Gastroesophageal sphincter (tissue), 4 donors: ENCODE results near the gene RMND1. TPM values are rescaled to one million over a fixed set of nuclear protein-coding genes. Genes with fewer than 3 reads are reported as not detected.

Experiments
- ATAC-seq: fragments of 150-250 bp; one replicate; pipeline ENCODE4 v1.9.1; 2016; ENCODE audit warnings: mild to moderate bottlenecking, moderate library complexity
- H3K27ac ChIP-seq, 4 donors: fragments of 200-600 bp; sonication (generic) in 3 of 4; 1 replicate in 3 of 4; 2 replicates in 1 of 4; pipeline ENCODE4 v1.5.1; 2016 to 2019
- H3K27me3 ChIP-seq: fragments of 200-600 bp; sonication (generic); one replicate; pipeline ENCODE4 v1.5.1; 2019
- H3K36me3 ChIP-seq, 2 donors: fragments of 200-600 bp; sonication (generic); one replicate each; pipeline ENCODE4 v1.5.1; 2019; ENCODE audit warnings: control low read depth in 1 of 2
- H3K4me1 ChIP-seq, 3 donors: fragments of 200-600 bp; sonication (generic); 1 replicate in 2 of 3; 2 replicates in 1 of 3; pipeline ENCODE4 v1.5.1; 2016 to 2019; ENCODE audit warnings: control low read depth in 2 of 3
- H3K4me3 ChIP-seq, 2 donors: fragments of 200-600 bp; sonication (generic); one replicate each; pipeline ENCODE4 v1.5.1; 2019; ENCODE audit warnings: mild to moderate bottlenecking in 1 of 2, moderate library complexity in 1 of 2
- H3K9me3 ChIP-seq, 3 donors: fragments of 200-600 bp; sonication (generic); one replicate each; pipeline ENCODE4 v1.5.1; 2017 to 2019; ENCODE audit warnings: control low read depth in 2 of 3
- EP300 ChIP-seq: sonication (generic); formaldehyde crosslinking; IDR thresholded peaks from one replicate; pipeline ENCODE4 v1.6.1; 2017; ENCODE audit warnings: antibody characterized with exemption, mild to moderate bottlenecking
- POLR2A ChIP-seq, 2 donors: fragments of 450-650 bp; IDR thresholded peaks; one replicate each; pipeline ENCODE4 v1.6.1; 2017; ENCODE audit warnings: antibody characterized with exemption in 2 of 2, mild to moderate bottlenecking in 2 of 2, moderate library complexity in 1 of 2
- POLR2AphosphoS5 ChIP-seq: sonication (generic); formaldehyde crosslinking; IDR thresholded peaks from one replicate; pipeline ENCODE4 v1.6.1; 2017; ENCODE audit warnings: antibody characterized with exemption
- WGBS, 2 donors: methylation state at CpG; one replicate each; pipeline ENCODE4 v1.1.5; 2018; ENCODE audit warnings: low coverage in 1 of 2; 5-methylcytosine and 5-hydroxymethylcytosine counted together
- total RNA-seq, 4 donors: library from RNA; depleted of rRNA; stranded (reverse); fragments of >200 nt; gene quantifications; one replicate each; pipeline ENCODE4 v1.1.0, GENCODE V29; 2016
- TF ChIP-seq, protein P1 (sequence below), 4 experiments: fragments of 200-600 bp in 2 of 4; fragments of 450-650 bp in 2 of 4; sonication (generic) in 1 of 4; IDR thresholded peaks; one replicate each; pipeline ENCODE4 v1.5.1; 2017 to 2019; ENCODE audit warnings: antibody characterized with exemption in 4 of 4, mild to moderate bottlenecking in 2 of 4, moderate library complexity in 2 of 4

Gene RMND1
- total RNA-seq, 4 donors from 2014 or later = 13.2 to 17.8 (median 14.1) TPM

- H3K4me1 ChIP-seq = peaks cover 0 to 13% (median 0%) of the 10 kb centered on the region in 3 donors
- TF ChIP-seq POLR2A (IDR thresholded peaks at IDR 0.05) = no peak
- TF ChIP-seq EP300 = no peak
- TF ChIP-seq, protein P1, sequence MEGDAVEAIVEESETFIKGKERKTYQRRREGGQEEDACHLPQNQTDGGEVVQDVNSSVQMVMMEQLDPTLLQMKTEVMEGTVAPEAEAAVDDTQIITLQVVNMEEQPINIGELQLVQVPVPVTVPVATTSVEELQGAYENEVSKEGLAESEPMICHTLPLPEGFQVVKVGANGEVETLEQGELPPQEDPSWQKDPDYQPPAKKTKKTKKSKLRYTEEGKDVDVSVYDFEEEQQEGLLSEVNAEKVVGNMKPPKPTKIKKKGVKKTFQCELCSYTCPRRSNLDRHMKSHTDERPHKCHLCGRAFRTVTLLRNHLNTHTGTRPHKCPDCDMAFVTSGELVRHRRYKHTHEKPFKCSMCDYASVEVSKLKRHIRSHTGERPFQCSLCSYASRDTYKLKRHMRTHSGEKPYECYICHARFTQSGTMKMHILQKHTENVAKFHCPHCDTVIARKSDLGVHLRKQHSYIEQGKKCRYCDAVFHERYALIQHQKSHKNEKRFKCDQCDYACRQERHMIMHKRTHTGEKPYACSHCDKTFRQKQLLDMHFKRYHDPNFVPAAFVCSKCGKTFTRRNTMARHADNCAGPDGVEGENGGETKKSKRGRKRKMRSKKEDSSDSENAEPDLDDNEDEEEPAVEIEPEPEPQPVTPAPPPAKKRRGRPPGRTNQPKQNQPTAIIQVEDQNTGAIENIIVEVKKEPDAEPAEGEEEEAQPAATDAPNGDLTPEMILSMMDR (IDR thresholded peaks at IDR 0.05) = no peak
- TF ChIP-seq POLR2AphosphoS5 = no peak
- peak overlapping the region in 1 of 4 donors; percentile 14 for H3K27ac ChIP-seq
- no peaks in the 10 kb centered on the region for H3K27me3 ChIP-seq
- no peak overlapping the region for H3K4me3 ChIP-seq
- peaks cover 0 to 41% of the 10 kb centered on the region in 2 donors for H3K36me3 ChIP-seq
- no peak for ATAC-seq
- WGBS, 2 donors = 72 to 82% methylated on average over 3 to 4 of the region's 5 CpGs
- no peaks in the 10 kb centered on the region for H3K9me3 ChIP-seq
These were observed 77.8 kb downstream of the RMND1 start for GRCh38 chr6:151374036-151374683.

DNA sequence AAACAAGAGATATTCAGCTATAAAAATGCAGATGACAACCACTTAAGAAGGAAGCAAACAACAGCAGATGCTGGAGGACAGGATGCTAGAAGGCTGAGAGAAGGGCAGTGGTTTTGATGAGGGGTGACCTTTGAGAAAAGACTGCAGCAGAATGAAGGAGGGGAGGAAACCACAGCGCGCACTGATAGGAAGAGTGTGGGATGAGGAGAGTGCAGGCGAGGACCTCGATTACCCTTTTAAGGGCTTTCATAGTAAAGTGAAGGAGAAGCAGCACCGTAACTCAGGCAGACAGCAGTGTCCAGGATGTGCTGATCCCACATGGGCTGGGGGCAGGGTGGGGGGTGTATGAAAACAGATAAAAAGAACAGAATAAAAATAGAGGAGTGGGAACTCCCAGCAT, 79.8 kb downstream of the RMND1 start:
- 86 to 100% methylated on average over 4 to 5 of the region's 5 CpGs for WGBS, 2 donors
- ATAC-seq = no peak
- TF ChIP-seq EP300 (no peak), POLR2A (IDR thresholded peaks at IDR 0.05) (no peak), POLR2AphosphoS5 (no peak)
- TF ChIP-seq, protein P1 (IDR thresholded peaks at IDR 0.05) = no peak
- no peak overlapping the region for H3K4me3 ChIP-seq
- peaks cover 0 to 54% of the 10 kb centered on the region in 2 donors for H3K36me3 ChIP-seq
- H3K9me3 ChIP-seq = no peaks in the 10 kb centered on the region
- no peak overlapping the region for H3K27ac ChIP-seq
- H3K27me3 ChIP-seq = no peaks in the 10 kb centered on the region
- H3K4me1 ChIP-seq = peaks cover 0 to 13% (median 0%) of the 10 kb centered on the region in 3 donors

DNA sequence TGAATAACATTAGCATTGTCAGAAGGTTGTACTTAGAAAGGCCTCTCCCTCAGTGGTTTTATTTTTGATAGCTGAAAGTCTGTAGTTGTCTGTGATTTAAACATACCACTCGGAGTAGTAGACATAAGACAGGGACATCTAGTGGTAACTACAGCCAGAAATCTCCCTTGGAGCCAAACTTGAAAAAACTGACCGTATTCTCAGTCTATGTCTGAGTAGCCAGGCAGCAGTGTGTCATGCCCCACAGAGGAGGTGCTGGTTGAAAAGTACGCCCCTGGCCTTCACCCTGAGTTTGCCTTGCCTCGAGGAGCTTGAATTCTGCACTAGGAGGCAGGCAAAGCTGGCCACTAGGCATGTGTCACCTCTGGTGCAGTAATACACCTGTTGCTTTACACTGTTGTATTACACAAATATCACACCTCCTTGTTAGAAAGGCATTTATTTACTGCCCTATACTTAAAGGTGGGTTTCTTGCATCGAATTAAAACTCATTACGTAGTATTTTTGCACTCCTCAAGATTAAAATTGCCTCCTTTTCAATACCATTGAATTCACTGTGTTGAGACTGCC, 81.3 kb downstream of the RMND1 start:
- no peak overlapping the region for H3K4me3 ChIP-seq
- TF ChIP-seq, protein P1 (IDR thresholded peaks at IDR 0.05) = peak in 1 of 4 experiments; percentile 8
- TF ChIP-seq POLR2AphosphoS5 = no peak
- no peaks in the 10 kb centered on the region for H3K9me3 ChIP-seq
- peaks cover 0 to 68% of the 10 kb centered on the region in 2 donors for H3K36me3 ChIP-seq
- no peak for ATAC-seq
- no peak overlapping the region for H3K27ac ChIP-seq
- H3K27me3 ChIP-seq = no peaks in the 10 kb centered on the region
- H3K4me1 ChIP-seq = peaks cover 0 to 13% (median 0%) of the 10 kb centered on the region in 3 donors
- 62 to 63% methylated on average over 5 to 6 of the region's 6 CpGs for WGBS, 2 donors

- Histone ChIP-seq H3K27me3 (no peaks in the 10 kb centered on the region), H3K4me3 (no peak overlapping the region), H3K9me3 (no peaks in the 10 kb centered on the region), H3K36me3 (peaks cover 0 to 69% of the 10 kb centered on the region in 2 donors), H3K4me1 (no peaks in the 10 kb centered on the region), H3K27ac (no peak overlapping the region)
- TF ChIP-seq EP300 (no peak), POLR2A (IDR thresholded peaks at IDR 0.05) (no peak), POLR2AphosphoS5 (no peak)
- TF ChIP-seq, protein P1 (IDR thresholded peaks at IDR 0.05) = no peak
- no peak for ATAC-seq
- 85 to 100% methylated on average over 5 to 6 of the region's 6 CpGs for WGBS, 2 donors
These were observed 86.7 kb downstream of the RMND1 start for GRCh38 chr6:151365233-151365632.

- Histone ChIP-seq H3K27ac (no peak overlapping the region), H3K27me3 (no peaks in the 10 kb centered on the region), H3K36me3 (peaks cover 0 to 46% of the 10 kb centered on the region in 2 donors), H3K9me3 (no peaks in the 10 kb centered on the region), H3K4me3 (no peak overlapping the region), H3K4me1 (peaks cover 0 to 9% (median 0%) of the 10 kb centered on the region in 3 donors)
- 85 to 91% methylated on average over 1 to 5 of the region's 5 CpGs for WGBS, 2 donors
- TF ChIP-seq, protein P1 (IDR thresholded peaks at IDR 0.05) = no peak
- TF ChIP-seq POLR2AphosphoS5 (no peak), POLR2A (IDR thresholded peaks at IDR 0.05) (no peak), EP300 (no peak)
- ATAC-seq = no peak
These were observed 92.4 kb downstream of the RMND1 start for GRCh38 chr6:151359486-151359885.
